Activated T-helper 1 cell treated with Interleukin-2 at 50 U/mL for 16 hours (primary cell): Measurements from ENCODE around the gene TTN.

Experiments
- DNase-seq: peaks from one replicate; pipeline ENCODE4 v3.0.0-alpha.2; 2020; ENCODE audit warnings: low read depth

TTN gene

GRCh38 chr2:178811045-178811444 is 3.8 kb upstream of the TTN start:
- DNase-seq: no peak

- no peak for DNase-seq
Observed at GRCh38 chr2:178810422-178810821, 3.2 kb upstream of the TTN start.

GRCh38 chr2:178806543-178806942 is 680 bp downstream of the TTN start:
- no peak for DNase-seq

- no peak for DNase-seq
Observed at GRCh38 chr2:178805457-178805856, 1.8 kb downstream of the TTN start.

GRCh38 chr2:178804791-178805190 is 2.4 kb downstream of the TTN start:
- no peak for DNase-seq

- DNase-seq: no peak
Observed at GRCh38 chr2:178800510-178800909, 6.7 kb downstream of the TTN start.

GRCh38 chr2:178799305-178799704 is 7.9 kb downstream of the TTN start:
- DNase-seq: no peak

GRCh38 chr2:178796079-178796677 is 11.0 kb downstream of the TTN start:
- DNase-seq: no peak

- DNase-seq: no peak
Observed at GRCh38 chr2:178787934-178788333, 19.3 kb downstream of the TTN start.

- no peak for DNase-seq
Observed at GRCh38 chr2:178787155-178787554, 20.1 kb downstream of the TTN start.

GRCh38 chr2:178783889-178784288 is 23.3 kb downstream of the TTN start:
- DNase-seq: no peak

GRCh38 chr2:178782236-178782635 is 25.0 kb downstream of the TTN start:
- DNase-seq: no peak

GRCh38 chr2:178777577-178777976 is 29.6 kb downstream of the TTN start:
- no peak for DNase-seq

GRCh38 chr2:178776751-178777150 is 30.5 kb downstream of the TTN start:
- DNase-seq: no peak

- DNase-seq: no peak
Observed at GRCh38 chr2:178775975-178776374, 31.2 kb downstream of the TTN start.

- no peak for DNase-seq
Observed at GRCh38 chr2:178770518-178770917, 36.7 kb downstream of the TTN start.

GRCh38 chr2:178767094-178768060 is 39.8 kb downstream of the TTN start:
- no peak for DNase-seq

GRCh38 chr2:178764097-178764496 is 43.1 kb downstream of the TTN start:
- no peak for DNase-seq

- DNase-seq: no peak
Observed at GRCh38 chr2:178761759-178762371, 45.4 kb downstream of the TTN start.

- DNase-seq: no peak
Observed at GRCh38 chr2:178756843-178757242, 50.4 kb downstream of the TTN start.

- DNase-seq: no peak
Observed at GRCh38 chr2:178756343-178756742, 50.9 kb downstream of the TTN start.

- no peak for DNase-seq
Observed at GRCh38 chr2:178747767-178748166, 59.5 kb downstream of the TTN start.

GRCh38 chr2:178734518-178734917 is 72.7 kb downstream of the TTN start:
- DNase-seq: no peak
